Parathyroid adenoma (tissue), 2 donors: ENCODE data around the gene SLC7A11.

Source experiments
- H2AFZ ChIP-seq: fragments of 300-600 bp; sonication (generic); one replicate; pipeline ENCODE4 v1.7.0; 2017; ENCODE audit warnings: antibody characterized with exemption, mild to moderate bottlenecking
- H3K27ac ChIP-seq: fragments of 300-600 bp; sonication (generic); one replicate; pipeline ENCODE4 v1.7.0; 2017
- H3K27me3 ChIP-seq: fragments of 300-600 bp; sonication (generic); one replicate; pipeline ENCODE4 v1.7.0; 2017; ENCODE audit warnings: low read length; ENCODE audit not compliant: control insufficient read depth, insufficient read depth
- H3K36me3 ChIP-seq: fragments of 300-600 bp; sonication (generic); one replicate; pipeline ENCODE4 v1.7.0; 2017; ENCODE audit warnings: low read length; ENCODE audit not compliant: control insufficient read depth, insufficient read depth
- H3K4me1 ChIP-seq: fragments of 300-600 bp; sonication (generic); one replicate; pipeline ENCODE4 v1.7.0; 2017; ENCODE audit warnings: control low read depth
- H3K4me2 ChIP-seq: fragments of 300-600 bp; sonication (generic); one replicate; pipeline ENCODE4 v1.7.0; 2017; ENCODE audit warnings: low read length
- H3K4me3 ChIP-seq: fragments of 300-600 bp; sonication (generic); one replicate; pipeline ENCODE4 v1.7.0; 2017; ENCODE audit warnings: low read depth, low read length
- H3K79me2 ChIP-seq: fragments of 300-600 bp; sonication (generic); one replicate; pipeline ENCODE4 v1.7.0; 2017; ENCODE audit warnings: control low read depth
- H3K9ac ChIP-seq: fragments of 300-600 bp; sonication (generic); one replicate; pipeline ENCODE4 v1.7.0; 2017; ENCODE audit warnings: mild to moderate bottlenecking
- H3K9me3 ChIP-seq: fragments of 300-600 bp; sonication (generic); one replicate; pipeline ENCODE4 v1.7.0; 2017; ENCODE audit warnings: low read length; ENCODE audit not compliant: control insufficient read depth
- TF ChIP-seq, protein P1 (sequence below): fragments of 300-600 bp; sonication (generic); IDR thresholded peaks from one replicate; pipeline ENCODE4 v1.7.0; 2017; ENCODE audit warnings: antibody characterized with exemption, mild to moderate bottlenecking
- donor health status: primary hyperparathyroidism.

Gene SLC7A11

GRCh38 chr4:138234248-138234647, 7.9 kb downstream of the SLC7A11 start:
- Histone ChIP-seq H2AFZ (no peak overlapping the region), H3K27me3 (no peaks in the 10 kb centered on the region)
- TF ChIP-seq, protein P1, sequence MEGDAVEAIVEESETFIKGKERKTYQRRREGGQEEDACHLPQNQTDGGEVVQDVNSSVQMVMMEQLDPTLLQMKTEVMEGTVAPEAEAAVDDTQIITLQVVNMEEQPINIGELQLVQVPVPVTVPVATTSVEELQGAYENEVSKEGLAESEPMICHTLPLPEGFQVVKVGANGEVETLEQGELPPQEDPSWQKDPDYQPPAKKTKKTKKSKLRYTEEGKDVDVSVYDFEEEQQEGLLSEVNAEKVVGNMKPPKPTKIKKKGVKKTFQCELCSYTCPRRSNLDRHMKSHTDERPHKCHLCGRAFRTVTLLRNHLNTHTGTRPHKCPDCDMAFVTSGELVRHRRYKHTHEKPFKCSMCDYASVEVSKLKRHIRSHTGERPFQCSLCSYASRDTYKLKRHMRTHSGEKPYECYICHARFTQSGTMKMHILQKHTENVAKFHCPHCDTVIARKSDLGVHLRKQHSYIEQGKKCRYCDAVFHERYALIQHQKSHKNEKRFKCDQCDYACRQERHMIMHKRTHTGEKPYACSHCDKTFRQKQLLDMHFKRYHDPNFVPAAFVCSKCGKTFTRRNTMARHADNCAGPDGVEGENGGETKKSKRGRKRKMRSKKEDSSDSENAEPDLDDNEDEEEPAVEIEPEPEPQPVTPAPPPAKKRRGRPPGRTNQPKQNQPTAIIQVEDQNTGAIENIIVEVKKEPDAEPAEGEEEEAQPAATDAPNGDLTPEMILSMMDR = no peak

DNA sequence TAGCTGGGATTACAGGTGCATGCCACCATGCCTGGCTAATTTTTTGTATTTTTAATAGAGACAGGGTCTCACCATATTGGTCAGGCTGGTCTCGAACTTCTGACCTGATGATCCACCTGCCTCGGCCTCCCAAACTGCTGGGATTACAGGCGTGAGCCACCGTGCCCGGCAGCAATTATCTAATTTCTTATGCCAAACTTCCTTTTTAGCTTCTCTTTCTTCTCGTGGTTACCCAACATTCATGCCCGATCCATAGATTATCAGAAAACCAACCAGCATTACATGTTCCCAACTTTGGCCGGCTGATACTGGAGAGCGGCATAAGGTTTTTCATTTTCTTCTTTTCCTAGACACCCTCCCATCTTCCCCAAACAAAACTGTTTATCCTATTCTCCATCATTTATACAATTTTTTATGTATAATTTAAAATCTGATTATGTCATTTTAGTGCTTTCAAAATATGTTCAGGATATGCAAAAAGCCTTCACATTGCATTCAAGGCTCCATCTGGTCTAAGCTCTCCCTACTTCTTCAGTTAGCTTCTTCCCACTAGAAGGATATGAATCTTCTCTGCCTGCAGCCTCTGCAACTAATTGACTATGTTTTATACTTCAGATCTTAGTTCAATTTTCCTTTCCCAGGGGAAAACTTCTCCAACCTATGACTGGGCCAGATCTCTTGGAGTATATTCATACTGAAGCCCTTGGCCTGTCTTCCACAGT, 8.7 kb downstream of the SLC7A11 start:
- TF ChIP-seq, protein P1 = no peak
- H3K36me3 ChIP-seq = no peaks in the 10 kb centered on the region
- no peaks in the 10 kb centered on the region for H3K4me1 ChIP-seq
- H3K27me3 ChIP-seq = no peaks in the 10 kb centered on the region
- H2AFZ ChIP-seq = no peak overlapping the region
- H3K9ac ChIP-seq = no peak overlapping the region
- no peak overlapping the region for H3K4me2 ChIP-seq
- H3K9me3 ChIP-seq = no peaks in the 10 kb centered on the region
- H3K4me3 ChIP-seq = no peak overlapping the region
- no peaks in the 10 kb centered on the region for H3K79me2 ChIP-seq
- no peak overlapping the region for H3K27ac ChIP-seq

More at GRCh38 chr4:138234248-138234647, 7.9 kb downstream of the SLC7A11 start:
- Histone ChIP-seq H3K4me3 (no peak overlapping the region), H3K27ac (no peak overlapping the region), H3K4me1 (no peaks in the 10 kb centered on the region), H3K9ac (no peak overlapping the region), H3K4me2 (no peak overlapping the region), H3K9me3 (no peaks in the 10 kb centered on the region), H3K36me3 (no peaks in the 10 kb centered on the region), H3K79me2 (no peaks in the 10 kb centered on the region)

GRCh38 chr4:138232364-138232763, 9.8 kb downstream of the SLC7A11 start:
- H3K4me3 ChIP-seq = no peak overlapping the region
- H3K4me1 ChIP-seq = no peaks in the 10 kb centered on the region
- no peaks in the 10 kb centered on the region for H3K36me3 ChIP-seq
- H3K4me2 ChIP-seq = no peak overlapping the region
- no peaks in the 10 kb centered on the region for H3K79me2 ChIP-seq
- H2AFZ ChIP-seq = no peak overlapping the region
- TF ChIP-seq, protein P1 = no peak
- H3K9me3 ChIP-seq = no peaks in the 10 kb centered on the region
- H3K27me3 ChIP-seq = no peaks in the 10 kb centered on the region
- H3K27ac ChIP-seq = no peak overlapping the region
- no peak overlapping the region for H3K9ac ChIP-seq

- Histone ChIP-seq H3K4me2 (no peak overlapping the region), H3K27ac (no peak overlapping the region), H2AFZ (no peak overlapping the region), H3K4me1 (no peaks in the 10 kb centered on the region), H3K9ac (no peak overlapping the region), H3K79me2 (no peaks in the 10 kb centered on the region), H3K36me3 (no peaks in the 10 kb centered on the region), H3K9me3 (no peaks in the 10 kb centered on the region), H3K4me3 (no peak overlapping the region), H3K27me3 (no peaks in the 10 kb centered on the region)
- TF ChIP-seq, protein P1 = no peak
Observed at GRCh38 chr4:138230048-138230447, 12.1 kb downstream of the SLC7A11 start.

DNA sequence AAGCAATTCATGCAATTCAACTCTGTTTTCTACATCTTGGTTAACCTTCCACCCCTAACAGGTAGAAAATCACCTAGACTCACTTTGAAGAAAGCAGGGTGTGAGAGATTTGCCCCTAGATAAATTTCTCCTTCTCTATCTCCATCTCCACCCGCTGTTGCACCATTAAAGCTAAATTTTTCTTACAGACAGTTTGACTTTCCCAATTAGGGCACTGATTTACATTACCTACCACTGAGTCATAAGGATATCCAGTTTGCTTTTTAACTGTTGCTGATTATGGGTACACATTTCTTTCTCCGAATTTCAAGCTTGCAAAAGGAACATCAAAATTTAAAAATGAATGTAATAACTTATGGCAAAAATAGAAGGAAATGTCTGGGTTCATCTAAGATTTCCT, 13.0 kb downstream of the SLC7A11 start:
- H3K4me2 ChIP-seq = no peak overlapping the region

More for the DNA sequence above, 13.0 kb downstream of the SLC7A11 start:
- Histone ChIP-seq H3K36me3 (no peaks in the 10 kb centered on the region), H3K27me3 (no peaks in the 10 kb centered on the region), H3K9me3 (no peaks in the 10 kb centered on the region), H3K27ac (no peak overlapping the region), H3K9ac (no peak overlapping the region), H2AFZ (no peak overlapping the region), H3K79me2 (no peaks in the 10 kb centered on the region), H3K4me3 (no peak overlapping the region), H3K4me1 (no peaks in the 10 kb centered on the region)
- TF ChIP-seq, protein P1 = no peak
